Measurements from ENCODE around the gene DIP2C.

Gene DIP2C

GRCh38 chr10:483261-483660 lies 206.2 kb downstream of the DIP2C start:
- no peak overlapping the region for H2AFZ ChIP-seq (ENCODE audit: low read depth, low read length)
- no peaks in the 10 kb centered on the region for H3K4me1 ChIP-seq (ENCODE audit: insufficient read depth, low read length)
- no peak overlapping the region for H3K4me3 ChIP-seq (ENCODE audit: low read depth in 1 of 2, low read length in 2 of 2)
- H3K27me3 ChIP-seq (ENCODE audit: insufficient read depth, low read length, poor library complexity), result peaks cover 8% of the 10 kb centered on the region
- DNase-seq (no peak), ATAC-seq (ENCODE audit: insufficient read depth, low read depth) (no peak)
- no peak overlapping the region for H3K9ac ChIP-seq (ENCODE audit: low read depth, low read length)
- no peaks in the 10 kb centered on the region for H3K79me2 ChIP-seq (ENCODE audit: insufficient read depth, low read length)
- no peak overlapping the region for H3K4me2 ChIP-seq (ENCODE audit: insufficient read depth, low read length)
- peaks cover 6% of the 10 kb centered on the region; the same call in 1 of the 2 replicates for H4K20me1 ChIP-seq (ENCODE audit: insufficient read depth, low read length)
- no peaks in the 10 kb centered on the region for H3K9me3 ChIP-seq (ENCODE audit: insufficient read depth, low read length, severe bottlenecking)
- TF ChIP-seq CTCF (IDR thresholded peaks at IDR 0.05; ENCODE audit: borderline replicate concordance, extremely low read depth, low read length, poor library complexity, severe bottlenecking), result no peak
- TF ChIP-seq EZH2 (IDR thresholded peaks at IDR 0.05; ENCODE audit: borderline replicate concordance, low read depth, low read length, severe bottlenecking), result no peak
- no peaks in the 10 kb centered on the region for H3K36me3 ChIP-seq (ENCODE audit: insufficient read depth, low read length)
- H3K27ac ChIP-seq (ENCODE audit: low read length), result no peak overlapping the region

GRCh38 chr10:482848-483247 lies 206.6 kb downstream of the DIP2C start:
- H3K4me2 ChIP-seq (ENCODE audit: insufficient read depth, low read length), result no peak overlapping the region
- no peak for ATAC-seq (ENCODE audit: insufficient read depth, low read depth)
- H3K27ac ChIP-seq (ENCODE audit: low read length), result no peak overlapping the region
- H3K79me2 ChIP-seq (ENCODE audit: insufficient read depth, low read length), result no peaks in the 10 kb centered on the region
- H3K4me1 ChIP-seq (ENCODE audit: insufficient read depth, low read length), result no peaks in the 10 kb centered on the region
- DNase-seq, result no peak
- TF ChIP-seq EZH2 (IDR thresholded peaks at IDR 0.05; ENCODE audit: borderline replicate concordance, low read depth, low read length, severe bottlenecking), result no peak
- no peak for TF ChIP-seq CTCF (IDR thresholded peaks at IDR 0.05; ENCODE audit: borderline replicate concordance, extremely low read depth, low read length, poor library complexity, severe bottlenecking)
- no peaks in the 10 kb centered on the region for H3K9me3 ChIP-seq (ENCODE audit: insufficient read depth, low read length, severe bottlenecking)
- H4K20me1 ChIP-seq (ENCODE audit: insufficient read depth, low read length), result peaks cover 6% of the 10 kb centered on the region; the same call in 1 of the 2 replicates
- no peak overlapping the region for H3K9ac ChIP-seq (ENCODE audit: low read depth, low read length)
- H3K36me3 ChIP-seq (ENCODE audit: insufficient read depth, low read length), result no peaks in the 10 kb centered on the region
- no peak overlapping the region for H3K4me3 ChIP-seq (ENCODE audit: low read depth in 1 of 2, low read length in 2 of 2)
- peaks cover 8% of the 10 kb centered on the region for H3K27me3 ChIP-seq (ENCODE audit: insufficient read depth, low read length, poor library complexity)
- H2AFZ ChIP-seq (ENCODE audit: low read depth, low read length), result no peak overlapping the region

GRCh38 chr10:482051-482501 lies 207.4 kb downstream of the DIP2C start:
- Histone ChIP-seq H2AFZ (ENCODE audit: low read depth, low read length) (no peak overlapping the region), H3K9ac (ENCODE audit: low read depth, low read length) (no peak overlapping the region), H3K27ac (ENCODE audit: low read length) (no peak overlapping the region), H3K4me3 (ENCODE audit: low read depth in 1 of 2, low read length in 2 of 2) (no peak overlapping the region), H3K36me3 (ENCODE audit: insufficient read depth, low read length) (no peaks in the 10 kb centered on the region), H3K27me3 (ENCODE audit: insufficient read depth, low read length, poor library complexity) (peaks cover 8% of the 10 kb centered on the region), H3K4me2 (ENCODE audit: insufficient read depth, low read length) (no peak overlapping the region), H3K4me1 (ENCODE audit: insufficient read depth, low read length) (no peaks in the 10 kb centered on the region), H4K20me1 (ENCODE audit: insufficient read depth, low read length) (peaks cover 6% of the 10 kb centered on the region; the same call in 1 of the 2 replicates), H3K9me3 (ENCODE audit: insufficient read depth, low read length, severe bottlenecking) (no peaks in the 10 kb centered on the region), H3K79me2 (ENCODE audit: insufficient read depth, low read length) (no peaks in the 10 kb centered on the region)
- DNase-seq (no peak), ATAC-seq (ENCODE audit: insufficient read depth, low read depth) (no peak)
- TF ChIP-seq EZH2 (IDR thresholded peaks at IDR 0.05; ENCODE audit: borderline replicate concordance, low read depth, low read length, severe bottlenecking) (no peak), CTCF (IDR thresholded peaks at IDR 0.05; ENCODE audit: borderline replicate concordance, extremely low read depth, low read length, poor library complexity, severe bottlenecking) (no peak)

- H3K27ac ChIP-seq (ENCODE audit: low read length), result no peak overlapping the region
- H4K20me1 ChIP-seq (ENCODE audit: insufficient read depth, low read length), result peaks cover 6% of the 10 kb centered on the region; the same call in 1 of the 2 replicates
- H3K4me3 ChIP-seq (ENCODE audit: low read depth in 1 of 2, low read length in 2 of 2), result no peak overlapping the region
- H3K9ac ChIP-seq (ENCODE audit: low read depth, low read length), result no peak overlapping the region
- no peaks in the 10 kb centered on the region for H3K4me1 ChIP-seq (ENCODE audit: insufficient read depth, low read length)
- ATAC-seq (ENCODE audit: insufficient read depth, low read depth) (no peak), DNase-seq (no peak)
- H3K36me3 ChIP-seq (ENCODE audit: insufficient read depth, low read length), result no peaks in the 10 kb centered on the region
- H3K79me2 ChIP-seq (ENCODE audit: insufficient read depth, low read length), result no peaks in the 10 kb centered on the region
- no peak overlapping the region for H3K4me2 ChIP-seq (ENCODE audit: insufficient read depth, low read length)
- no peak overlapping the region for H2AFZ ChIP-seq (ENCODE audit: low read depth, low read length)
- H3K9me3 ChIP-seq (ENCODE audit: insufficient read depth, low read length, severe bottlenecking), result no peaks in the 10 kb centered on the region
- TF ChIP-seq EZH2 (IDR thresholded peaks at IDR 0.05; ENCODE audit: borderline replicate concordance, low read depth, low read length, severe bottlenecking), result no peak
- TF ChIP-seq CTCF (IDR thresholded peaks at IDR 0.05; ENCODE audit: borderline replicate concordance, extremely low read depth, low read length, poor library complexity, severe bottlenecking), result no peak
- H3K27me3 ChIP-seq (ENCODE audit: insufficient read depth, low read length, poor library complexity), result peaks cover 3% of the 10 kb centered on the region
Observed at GRCh38 chr10:481628-482027, 207.8 kb downstream of the DIP2C start.

Data from DND-41 (cell line).